ENCODE data around the gene SECTM1. TPM values are rescaled to one million over a fixed set of nuclear protein-coding genes. Genes with fewer than 3 reads are reported as not detected.
A peak's percentile ranks its signal among the peaks of the same experiment; 100 is the strongest.
"Not testable (repeated sequence)": the region's sequence is repeated elsewhere in the genome, so short reads cannot be mapped to it uniquely, and the experiment has no call there.

The SECTM1 gene
- total and polyA plus RNA-seq, 5 donors: 2.5 to 5.7 (median 3.2) TPM

DNA sequence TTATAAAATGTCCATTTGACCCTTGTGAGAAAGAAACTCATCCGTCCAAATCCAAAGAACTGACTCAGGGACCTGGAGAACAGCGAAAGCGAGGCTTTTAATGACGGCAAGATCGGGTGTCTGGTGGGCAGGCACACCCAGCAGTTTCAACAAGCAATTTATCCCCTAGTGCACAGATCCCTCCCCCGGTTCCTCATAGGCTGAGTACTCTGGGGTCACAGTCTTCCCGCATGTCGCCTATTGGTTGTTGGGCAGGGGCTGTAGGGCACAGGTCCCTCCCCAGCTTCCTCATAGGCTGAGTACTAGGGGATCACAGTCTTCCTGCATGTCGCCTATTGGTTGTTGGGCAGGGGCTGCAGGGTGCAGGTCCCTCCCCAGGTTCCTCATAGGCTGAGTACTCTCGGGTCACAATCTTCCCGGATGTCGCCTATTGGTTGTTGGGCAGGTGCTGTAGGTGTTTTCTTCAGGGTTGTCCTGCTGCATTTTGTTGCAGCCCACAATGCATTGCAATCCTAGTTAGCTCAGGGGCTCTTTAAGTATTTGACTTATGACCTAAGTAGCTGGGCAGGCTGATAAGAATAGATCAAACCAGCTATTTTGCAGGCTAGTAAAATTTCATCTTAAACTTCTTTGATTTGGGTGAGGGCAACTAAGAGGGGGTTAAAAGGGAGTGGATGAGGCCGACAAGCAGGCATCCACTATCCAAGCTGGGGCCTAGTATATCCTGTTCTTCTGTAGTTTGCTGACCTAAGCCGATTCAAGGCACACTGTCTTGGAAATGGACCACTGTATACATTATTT lies 34.4 kb upstream of the SECTM1 start:
- no peak overlapping the region for H3K4me3 ChIP-seq (ENCODE audit: low read length)
- intact Hi-C loops (cut with DNase I): no loop called here
- no peaks in the 10 kb centered on the region for H3K4me1 ChIP-seq (ENCODE audit: control insufficient read depth, insufficient read depth, low read length)
- WGBS: 87% methylated on average over 14 of the region's 14 CpGs
- no peaks in the 10 kb centered on the region for H3K9me3 ChIP-seq (ENCODE audit: control insufficient read depth, low read length)
- H3K27me3 ChIP-seq (ENCODE audit: control insufficient read depth, insufficient read depth): no peaks in the 10 kb centered on the region
- DNase-seq: no peak
- no peak overlapping the region for H3K27ac ChIP-seq (ENCODE audit: low read length)
- no peak for ATAC-seq

DNA sequence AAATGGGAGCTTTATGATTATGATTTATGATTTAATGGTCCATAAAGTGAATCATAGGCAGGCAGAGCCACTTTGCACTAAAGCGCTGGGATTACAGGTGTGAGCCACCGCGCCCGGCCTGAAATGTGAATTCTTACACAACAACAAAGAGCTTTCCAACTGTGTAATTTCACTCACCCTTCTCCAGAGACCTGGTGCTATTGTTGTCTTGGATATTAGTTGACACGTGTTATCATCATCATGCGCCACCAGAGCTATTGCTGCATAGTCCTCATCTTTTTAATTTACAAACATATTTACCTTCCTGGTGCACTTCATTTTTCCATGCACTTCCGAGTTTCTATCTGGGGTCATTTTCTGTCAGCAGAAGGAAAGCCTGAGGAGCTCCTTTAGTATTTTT lies 33.2 kb upstream of the SECTM1 start:
- Histone ChIP-seq H3K27ac (ENCODE audit: low read length) (no peak overlapping the region), H3K4me3 (ENCODE audit: low read length) (no peak overlapping the region), H3K9me3 (ENCODE audit: control insufficient read depth, low read length) (no peaks in the 10 kb centered on the region), H3K4me1 (ENCODE audit: control insufficient read depth, insufficient read depth, low read length) (no peaks in the 10 kb centered on the region), H3K27me3 (ENCODE audit: control insufficient read depth, insufficient read depth) (no peaks in the 10 kb centered on the region)
- intact Hi-C loops (cut with DNase I): no loop called here
- ATAC-seq: no peak
- DNase-seq: no peak
- WGBS: 82% methylated on average over 7 of the region's 7 CpGs

GRCh38 chr17:82365606-82366295 lies 32.2 kb upstream of the SECTM1 start:
- H3K4me1 ChIP-seq (ENCODE audit: control insufficient read depth, insufficient read depth, low read length): no peaks in the 10 kb centered on the region
- H3K9me3 ChIP-seq (ENCODE audit: control insufficient read depth, low read length): no peaks in the 10 kb centered on the region
- intact Hi-C loops (cut with DNase I): no loop called here
- no peak overlapping the region for H3K4me3 ChIP-seq (ENCODE audit: low read length)
- 69% methylated on average over 6 of the region's 6 CpGs for WGBS
- no peak for ATAC-seq
- DNase-seq: no peak
- no peaks in the 10 kb centered on the region for H3K27me3 ChIP-seq (ENCODE audit: control insufficient read depth, insufficient read depth)
- no peak overlapping the region for H3K27ac ChIP-seq (ENCODE audit: low read length)

DNA sequence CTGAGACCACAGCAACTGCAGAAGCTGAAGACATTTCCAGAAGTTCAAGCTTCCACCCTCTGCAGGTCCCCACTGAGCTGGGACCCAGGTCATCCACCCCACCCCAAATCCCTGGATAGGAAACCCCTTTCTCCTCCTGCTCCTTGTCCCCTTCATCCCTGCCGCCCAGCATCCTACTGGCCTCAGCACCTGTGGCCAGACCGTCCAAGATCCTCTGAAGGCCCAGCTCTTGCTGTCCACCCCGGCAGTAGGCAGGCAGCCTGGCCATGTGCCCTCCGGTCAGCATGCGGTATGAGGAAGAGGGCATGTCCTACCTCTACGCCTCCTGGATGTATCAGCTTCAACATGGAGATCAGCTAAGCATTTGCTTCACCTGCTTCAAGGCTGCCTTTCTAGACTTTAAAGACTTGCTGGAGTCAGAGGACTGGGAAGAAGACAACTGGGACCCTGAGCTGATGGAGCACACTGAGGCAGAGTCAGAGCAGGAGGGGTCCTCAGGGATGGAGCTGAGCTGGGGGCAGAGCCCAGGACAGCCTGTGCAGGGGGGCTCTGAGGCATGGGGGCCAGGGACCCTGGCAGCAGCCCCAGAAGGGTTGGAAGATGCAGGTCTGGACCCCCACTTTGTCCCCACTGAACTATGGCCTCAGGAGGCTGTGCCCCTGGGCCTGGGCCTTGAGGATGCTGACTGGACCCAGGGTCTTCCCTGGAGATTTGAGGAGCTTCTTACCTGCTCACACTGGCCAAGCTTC lies 28.5 kb upstream of the SECTM1 start:
- H3K27me3 ChIP-seq (ENCODE audit: control insufficient read depth, insufficient read depth): no peaks in the 10 kb centered on the region
- DNase-seq (no peak), ATAC-seq (no peak)
- no peaks in the 10 kb centered on the region for H3K4me1 ChIP-seq (ENCODE audit: control insufficient read depth, insufficient read depth, low read length)
- no peaks in the 10 kb centered on the region for H3K9me3 ChIP-seq (ENCODE audit: control insufficient read depth, low read length)
- H3K27ac ChIP-seq (ENCODE audit: low read length): no peak overlapping the region
- intact Hi-C loops (cut with DNase I): no loop called here
- 89% methylated on average over 6 of the region's 6 CpGs for WGBS
- H3K4me3 ChIP-seq (ENCODE audit: low read length): no peak overlapping the region

DNA sequence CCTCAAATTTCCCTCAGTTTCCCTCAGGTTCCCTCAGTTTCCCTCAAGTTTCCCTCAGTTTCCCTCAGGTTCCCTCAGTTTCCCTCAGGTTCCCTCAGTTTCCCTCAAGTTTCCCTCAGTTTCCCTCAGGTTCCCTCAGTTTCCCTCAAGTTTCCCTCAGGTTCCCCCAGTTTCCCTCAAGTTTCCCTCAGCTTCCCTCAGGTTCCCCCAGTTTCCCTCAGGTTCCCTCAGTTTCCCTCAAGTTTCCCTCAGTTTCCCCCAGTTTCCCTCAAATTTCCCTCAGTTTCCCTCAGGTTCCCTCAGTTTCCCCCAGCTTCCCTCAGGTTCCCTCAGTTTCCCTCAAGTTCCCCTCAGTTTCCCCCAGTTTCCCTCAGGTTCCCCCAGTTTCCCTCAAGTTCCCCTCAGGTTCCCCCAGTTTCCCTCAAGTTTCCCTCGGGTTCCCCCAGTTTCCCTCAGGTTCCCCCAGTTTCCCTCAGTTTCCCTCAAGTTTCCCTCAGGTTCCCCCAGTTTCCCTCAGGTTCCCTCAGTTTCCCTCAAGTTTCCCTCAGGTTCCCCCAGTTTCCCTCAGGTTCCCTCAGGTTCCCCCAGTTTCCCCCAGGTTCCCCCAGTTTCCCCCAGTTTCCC lies 26.0 kb upstream of the SECTM1 start:
- H3K4me1 ChIP-seq (ENCODE audit: control insufficient read depth, insufficient read depth, low read length); H3K4me3 ChIP-seq (ENCODE audit: low read length); H3K27ac ChIP-seq (ENCODE audit: low read length); DNase-seq; ATAC-seq; H3K27me3 ChIP-seq (ENCODE audit: control insufficient read depth, insufficient read depth); H3K9me3 ChIP-seq (ENCODE audit: control insufficient read depth, low read length): not testable (repeated sequence)
- 84% methylated on average over 1 of the region's 1 CpG for WGBS
- intact Hi-C loops (cut with DNase I): loop anchor here (5.0 to 10.0 kb wide), 4 partner anchors 48 to 415 kb away; partner anchors contain the start of genes HEXD (in 1 of the 4) and OGFOD3 (in 1 of the 4)

GRCh38 chr17:82358465-82359350 lies 25.1 kb upstream of the SECTM1 start, which contains the start of gene TEX19:
Gene TEX19 (plus strand): TSS chr17:82359247. CDS start chr17:82362151, 2,904 bp downstream.
- DNase-seq (no peak), ATAC-seq (no peak)
- Histone ChIP-seq H3K27me3 (ENCODE audit: control insufficient read depth, insufficient read depth) (no peaks in the 10 kb centered on the region), H3K27ac (ENCODE audit: low read length) (no peak within 1 kb of the TSS), H3K9me3 (ENCODE audit: control insufficient read depth, low read length) (no peaks in the 10 kb centered on the region), H3K4me1 (ENCODE audit: control insufficient read depth, insufficient read depth, low read length) (no peaks in the 10 kb centered on the region), H3K4me3 (ENCODE audit: low read length) (no peak within 1 kb of the TSS)
- intact Hi-C loops (cut with DNase I): loop anchor here (5.0 to 10.0 kb wide), 4 partner anchors 49 to 416 kb away; partner anchors contain the start of genes HEXD (in 1 of the 4) and OGFOD3 (in 1 of the 4)
- 68% methylated on average over 21 of the region's 21 CpGs for WGBS

GRCh38 chr17:82357394-82357793 lies 23.8 kb upstream of the SECTM1 start:
- DNase-seq (no peak), ATAC-seq (peak in 1 of 2 donors; percentile 26)
- no peaks in the 10 kb centered on the region for H3K27me3 ChIP-seq (ENCODE audit: control insufficient read depth, insufficient read depth)
- WGBS: 68% methylated on average over 2 of the region's 2 CpGs
- H3K4me1 ChIP-seq (ENCODE audit: control insufficient read depth, insufficient read depth, low read length): no peaks in the 10 kb centered on the region
- no peak overlapping the region for H3K27ac ChIP-seq (ENCODE audit: low read length)
- no peak overlapping the region for H3K4me3 ChIP-seq (ENCODE audit: low read length)
- H3K9me3 ChIP-seq (ENCODE audit: control insufficient read depth, low read length): no peaks in the 10 kb centered on the region
- intact Hi-C loops (cut with DNase I): loop anchor here (2.0 to 10.0 kb wide), 5 partner anchors 50 to 417 kb away; partner anchors contain the start of genes HEXD (in 1 of the 4) and OGFOD3 (in 1 of the 4)

DNA sequence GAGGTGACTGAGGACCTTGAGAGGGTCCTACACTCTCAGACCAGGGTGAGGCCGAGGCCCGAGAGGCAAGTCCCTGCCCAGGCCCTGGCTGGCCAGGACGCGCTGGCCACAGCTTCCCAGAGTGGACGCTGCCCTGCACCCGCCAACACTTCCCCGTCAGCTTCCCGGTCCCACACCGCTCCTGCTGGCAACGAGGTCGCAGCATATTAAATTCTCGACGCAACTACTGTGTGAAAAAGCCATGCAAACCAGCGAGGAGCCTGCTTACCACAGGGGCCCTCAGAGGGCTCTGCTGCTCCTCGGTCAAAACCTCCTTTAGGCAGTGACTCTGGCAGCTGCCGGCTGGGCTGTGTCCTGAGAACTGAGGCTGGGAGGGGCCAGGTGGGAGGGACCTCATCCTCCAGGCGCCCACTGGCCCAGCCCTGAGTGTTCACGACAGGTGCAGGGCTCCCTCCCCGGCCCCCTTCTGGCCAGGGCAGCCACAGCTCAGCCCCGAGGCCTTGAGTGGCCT lies 23.3 kb upstream of the SECTM1 start:
- intact Hi-C loops (cut with DNase I): loop anchor here (2.0 to 10.0 kb wide), 5 partner anchors 50 to 418 kb away; partner anchors contain the start of genes HEXD (in 1 of the 4) and OGFOD3 (in 1 of the 4)

GRCh38 chr17:82355770-82356427 lies 22.3 kb upstream of the SECTM1 start:
- 51% methylated on average over 11 of the region's 11 CpGs for WGBS
- H3K27ac ChIP-seq (ENCODE audit: low read length): no peak overlapping the region

More for the DNA sequence above, 23.3 kb upstream of the SECTM1 start:
- H3K27me3 ChIP-seq (ENCODE audit: control insufficient read depth, insufficient read depth): no peaks in the 10 kb centered on the region
- WGBS: 57% methylated on average over 20 of the region's 20 CpGs
- H3K4me3 ChIP-seq (ENCODE audit: low read length): no peak overlapping the region
- ATAC-seq (peak in 1 of 2 donors; percentile 23), DNase-seq (no peak)
- H3K9me3 ChIP-seq (ENCODE audit: control insufficient read depth, low read length): no peaks in the 10 kb centered on the region
- H3K27ac ChIP-seq (ENCODE audit: low read length): no peak overlapping the region
- H3K4me1 ChIP-seq (ENCODE audit: control insufficient read depth, insufficient read depth, low read length): no peaks in the 10 kb centered on the region

More at GRCh38 chr17:82355770-82356427, 22.3 kb upstream of the SECTM1 start:
- no peaks in the 10 kb centered on the region for H3K9me3 ChIP-seq (ENCODE audit: control insufficient read depth, low read length)
- ATAC-seq: no peak
- no peak overlapping the region for H3K4me3 ChIP-seq (ENCODE audit: low read length)
- no peaks in the 10 kb centered on the region for H3K27me3 ChIP-seq (ENCODE audit: control insufficient read depth, insufficient read depth)
- intact Hi-C loops (cut with DNase I): loop anchor here (2.0 to 10.0 kb wide), 5 partner anchors 51 to 419 kb away; partner anchors contain the start of genes HEXD (in 1 of the 4) and OGFOD3 (in 1 of the 4)
- DNase-seq: peak in 1 of 3 donors; percentile 46
- no peaks in the 10 kb centered on the region for H3K4me1 ChIP-seq (ENCODE audit: control insufficient read depth, insufficient read depth, low read length)
